ENCODE data around the gene LGALS9B. TPM values are rescaled to one million over a fixed set of nuclear protein-coding genes. Genes with fewer than 3 reads are reported as not detected.
"Not testable (repeated sequence)": the region's sequence is repeated elsewhere in the genome, so short reads cannot be mapped to it uniquely, and the experiment has no call there.

The LGALS9B gene
- total and polyA plus RNA-seq, 2 of the 4 experiments (the other 2 are of a cell fraction), result not detected

DNA sequence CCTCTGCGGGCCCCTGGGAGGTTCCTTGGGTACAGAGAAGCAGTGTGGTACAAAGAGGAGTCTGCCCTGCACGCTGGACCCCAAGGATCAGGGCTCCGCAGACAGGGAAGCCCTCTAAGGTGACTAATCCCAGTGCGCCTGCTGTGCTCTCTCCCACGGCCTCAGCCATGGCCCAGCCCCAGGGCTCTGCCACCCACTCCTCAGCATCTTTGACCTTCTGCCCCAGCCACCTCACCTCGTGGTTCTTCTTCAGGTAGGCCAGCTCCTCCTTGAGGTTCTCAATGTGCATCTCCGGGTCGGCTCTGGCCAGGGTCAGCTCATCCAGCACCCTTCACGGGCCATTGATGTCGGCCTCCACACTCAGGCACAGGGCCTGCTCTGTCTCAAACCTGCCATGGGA lies 47.8 kb upstream of the LGALS9B start:
- H4K5ac ChIP-seq (ENCODE audit: low read depth, low read length); H2BK120ac ChIP-seq (ENCODE audit: low read depth, low read length); BruUV-seq (replicated peaks); H2AK9ac ChIP-seq (replicated peaks; ENCODE audit: low read depth, low read length, poor library complexity); H3K4me3 ChIP-seq (ENCODE audit: insufficient read depth, low read depth, low read length); H3K23ac ChIP-seq (ENCODE audit: low read depth, low read length); H3K27me3 ChIP-seq (ENCODE audit: control insufficient read depth, insufficient read depth, low read length); H3K9me1 ChIP-seq (ENCODE audit: insufficient read depth, low read length); in situ Hi-C loops (cut with MboI; ENCODE audit: low sequenced_read_pairs); H3K4me1 ChIP-seq (ENCODE audit: control insufficient read depth, insufficient read depth, low read length); H3K27ac ChIP-seq (ENCODE audit: insufficient read depth, low read length); H2BK20ac ChIP-seq (ENCODE audit: low read depth, low read length); DNase-seq; H3K4ac ChIP-seq (ENCODE audit: low read depth, low read length); dilution Hi-C loops (cut with HindIII; ENCODE audit: low sequenced_read_pairs, unreplicated experiment); H3K79me1 ChIP-seq (ENCODE audit: low read depth in 1 of 2, low read length in 2 of 2); intact Hi-C loops (cut with micrococcal nuclease); H3K9me3 ChIP-seq (ENCODE audit: control insufficient read depth, insufficient read depth, low read length); H3K14ac ChIP-seq (replicated peaks; ENCODE audit: low read depth, low read length); CTCF ChIA-PET; H2BK15ac ChIP-seq (ENCODE audit: low read depth, low read length); H2BK5ac ChIP-seq (ENCODE audit: low read depth, low read length, poor library complexity, severe bottlenecking); H4K8ac ChIP-seq (ENCODE audit: low read depth in 2 of 2, low read length in 2 of 2); H3K4me2 ChIP-seq (ENCODE audit: low read depth, low read length); H3K56ac ChIP-seq (ENCODE audit: extremely low read depth, insufficient read depth, low read length); H3K9ac ChIP-seq (ENCODE audit: low read depth, low read length); H2AFZ ChIP-seq (replicated peaks; ENCODE audit: low read length, poor library complexity); H4K91ac ChIP-seq (ENCODE audit: insufficient read depth, low read depth, low read length); ATAC-seq (ENCODE audit: low read depth); H3K36me3 ChIP-seq (ENCODE audit: control insufficient read depth, insufficient read depth, low read length); H3K18ac ChIP-seq (ENCODE audit: low read depth, low read length); H4K20me1 ChIP-seq (ENCODE audit: insufficient read depth, low read length); POLR2A ChIA-PET (ENCODE audit: unreplicated experiment); H2AK5ac ChIP-seq (ENCODE audit: low read depth, low read length): not testable (repeated sequence)
- no CpG with 5 or more reads among the region's 10 CpGs for WGBS, 2 experiments (ENCODE audit: extremely low coverage in 2 of 2, insufficient read length in 1 of 2)

DNA sequence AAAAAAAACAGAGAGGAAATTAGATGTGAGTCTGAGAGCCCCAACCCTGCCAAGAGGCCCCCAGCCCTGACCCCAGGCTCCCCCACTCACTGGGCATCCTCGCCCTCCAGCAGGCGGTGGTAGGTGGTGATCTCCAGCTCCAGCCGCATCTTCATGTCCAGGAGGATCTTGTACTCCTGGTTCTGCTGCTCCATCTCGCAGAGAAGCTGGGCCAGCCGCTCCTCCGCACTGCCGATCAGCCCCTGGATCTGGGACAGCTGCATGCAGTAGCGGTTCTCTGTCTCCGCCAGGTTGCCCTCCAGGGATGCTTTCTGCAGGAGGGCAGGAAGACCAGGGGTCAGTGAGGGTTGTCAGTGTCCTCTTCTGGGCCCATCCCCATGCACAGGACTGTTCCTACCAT lies 46.2 kb upstream of the LGALS9B start:
- DNase-seq; H4K8ac ChIP-seq (ENCODE audit: low read depth in 2 of 2, low read length in 2 of 2); H4K91ac ChIP-seq (ENCODE audit: insufficient read depth, low read depth, low read length); H2BK20ac ChIP-seq (ENCODE audit: low read depth, low read length); H2AK5ac ChIP-seq (ENCODE audit: low read depth, low read length); ATAC-seq (ENCODE audit: low read depth); intact Hi-C loops (cut with micrococcal nuclease); H2AK9ac ChIP-seq (replicated peaks; ENCODE audit: low read depth, low read length, poor library complexity); H3K9me3 ChIP-seq (ENCODE audit: control insufficient read depth, insufficient read depth, low read length); H3K56ac ChIP-seq (ENCODE audit: extremely low read depth, insufficient read depth, low read length); H3K18ac ChIP-seq (ENCODE audit: low read depth, low read length); dilution Hi-C loops (cut with HindIII; ENCODE audit: low sequenced_read_pairs, unreplicated experiment); H3K9ac ChIP-seq (ENCODE audit: low read depth, low read length); H4K5ac ChIP-seq (ENCODE audit: low read depth, low read length); H3K14ac ChIP-seq (replicated peaks; ENCODE audit: low read depth, low read length); H2BK120ac ChIP-seq (ENCODE audit: low read depth, low read length); in situ Hi-C loops (cut with MboI; ENCODE audit: low sequenced_read_pairs); H4K20me1 ChIP-seq (ENCODE audit: insufficient read depth, low read length); H2BK5ac ChIP-seq (ENCODE audit: low read depth, low read length, poor library complexity, severe bottlenecking); H3K4me2 ChIP-seq (ENCODE audit: low read depth, low read length); H3K27ac ChIP-seq (ENCODE audit: insufficient read depth, low read length); H2AFZ ChIP-seq (replicated peaks; ENCODE audit: low read length, poor library complexity); H3K27me3 ChIP-seq (ENCODE audit: control insufficient read depth, insufficient read depth, low read length); H3K4me1 ChIP-seq (ENCODE audit: control insufficient read depth, insufficient read depth, low read length); H3K9me1 ChIP-seq (ENCODE audit: insufficient read depth, low read length); H3K4me3 ChIP-seq (ENCODE audit: insufficient read depth, low read depth, low read length); H3K79me1 ChIP-seq (ENCODE audit: low read depth in 1 of 2, low read length in 2 of 2); H2BK15ac ChIP-seq (ENCODE audit: low read depth, low read length); CTCF ChIA-PET; POLR2A ChIA-PET (ENCODE audit: unreplicated experiment); H3K23ac ChIP-seq (ENCODE audit: low read depth, low read length); H3K4ac ChIP-seq (ENCODE audit: low read depth, low read length); H3K36me3 ChIP-seq (ENCODE audit: control insufficient read depth, insufficient read depth, low read length); BruUV-seq (replicated peaks): not testable (repeated sequence)
- WGBS, 2 experiments (ENCODE audit: extremely low coverage in 2 of 2, insufficient read length in 1 of 2), result no CpG with 5 or more reads among the region's 9 CpGs

Measured in IMR-90 (cell line).